ENCODE results near the gene ISL2.

Gene ISL2

DNA sequence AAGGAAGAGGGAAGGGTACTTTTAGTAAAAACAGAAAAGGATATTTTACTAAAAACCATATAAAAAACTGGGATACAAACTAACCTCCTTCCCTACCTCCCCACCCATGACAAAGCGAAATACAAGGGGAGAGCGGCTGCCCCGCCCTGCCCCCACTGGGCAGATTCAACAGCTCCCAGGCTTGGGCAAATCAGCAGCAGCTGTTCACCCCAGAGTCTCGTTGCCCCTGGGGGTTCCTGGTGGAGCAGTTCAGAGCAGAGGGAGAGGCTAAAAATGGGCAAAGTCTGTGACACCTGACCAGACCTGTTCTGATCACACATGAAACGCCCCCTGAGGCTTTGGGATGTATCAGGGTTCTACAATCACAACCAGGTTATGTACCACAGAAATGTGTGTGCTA, 22.8 kb upstream of the ISL2 start:
- H3K4me3 ChIP-seq (ENCODE audit: insufficient read length, low read depth): no peak overlapping the region
- no peaks in the 10 kb centered on the region for H3K9me3 ChIP-seq (ENCODE audit: insufficient read depth, low read length)
- no peaks in the 10 kb centered on the region for H3K36me3 ChIP-seq (ENCODE audit: insufficient read depth, insufficient read length, low read length)
- no peak overlapping the region for H3K9ac ChIP-seq (ENCODE audit: insufficient read length, low read depth)
- no peak for DNase-seq (ENCODE audit: low read depth, low spot score)
- H3K4me1 ChIP-seq (ENCODE audit: insufficient read depth, insufficient read length): peaks cover 9% of the 10 kb centered on the region
- no peaks in the 10 kb centered on the region for H3K27me3 ChIP-seq (ENCODE audit: insufficient read depth, insufficient read length)
- TF ChIP-seq SUZ12 (IDR thresholded peaks at IDR 0.05; ENCODE audit: extremely low read depth, insufficient read depth, insufficient read length): no peak
- no peak for TF ChIP-seq YY1 (IDR thresholded peaks at IDR 0.05; ENCODE audit: insufficient read depth, insufficient read length)
- no peak for TF ChIP-seq ZNF274 (IDR thresholded peaks at IDR 0.05; ENCODE audit: low read depth, low read length)

DNA sequence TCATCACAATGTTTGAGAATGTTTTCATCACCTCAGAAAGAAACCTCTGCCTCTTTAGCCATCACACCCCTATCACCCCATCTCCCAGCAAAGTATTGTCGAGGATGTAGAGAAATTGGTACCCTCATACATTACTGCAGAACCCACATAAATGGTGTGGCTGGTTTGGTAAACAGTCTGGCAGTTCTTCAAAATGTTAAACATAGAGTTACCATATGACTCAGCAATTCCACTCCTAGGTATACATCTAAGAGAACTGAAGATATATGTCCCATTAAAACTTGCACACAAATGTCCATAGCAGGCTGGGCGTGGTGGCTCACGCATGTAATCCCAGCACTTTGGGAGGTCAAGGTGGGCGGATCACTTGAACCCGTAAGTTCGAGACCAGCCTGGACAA, 16.6 kb upstream of the ISL2 start:
- H3K36me3 ChIP-seq (ENCODE audit: insufficient read depth, insufficient read length, low read length): no peaks in the 10 kb centered on the region
- no peak overlapping the region for H3K9ac ChIP-seq (ENCODE audit: insufficient read length, low read depth)
- TF ChIP-seq SUZ12 (IDR thresholded peaks at IDR 0.05; ENCODE audit: extremely low read depth, insufficient read depth, insufficient read length) (no peak), YY1 (IDR thresholded peaks at IDR 0.05; ENCODE audit: insufficient read depth, insufficient read length) (no peak), ZNF274 (IDR thresholded peaks at IDR 0.05; ENCODE audit: low read depth, low read length) (no peak)
- H3K27me3 ChIP-seq (ENCODE audit: insufficient read depth, insufficient read length): no peaks in the 10 kb centered on the region
- DNase-seq (ENCODE audit: low read depth, low spot score): no peak
- peaks cover 4% of the 10 kb centered on the region for H3K4me1 ChIP-seq (ENCODE audit: insufficient read depth, insufficient read length)
- no peaks in the 10 kb centered on the region for H3K9me3 ChIP-seq (ENCODE audit: insufficient read depth, low read length)
- H3K4me3 ChIP-seq (ENCODE audit: insufficient read length, low read depth): no peak overlapping the region

DNA sequence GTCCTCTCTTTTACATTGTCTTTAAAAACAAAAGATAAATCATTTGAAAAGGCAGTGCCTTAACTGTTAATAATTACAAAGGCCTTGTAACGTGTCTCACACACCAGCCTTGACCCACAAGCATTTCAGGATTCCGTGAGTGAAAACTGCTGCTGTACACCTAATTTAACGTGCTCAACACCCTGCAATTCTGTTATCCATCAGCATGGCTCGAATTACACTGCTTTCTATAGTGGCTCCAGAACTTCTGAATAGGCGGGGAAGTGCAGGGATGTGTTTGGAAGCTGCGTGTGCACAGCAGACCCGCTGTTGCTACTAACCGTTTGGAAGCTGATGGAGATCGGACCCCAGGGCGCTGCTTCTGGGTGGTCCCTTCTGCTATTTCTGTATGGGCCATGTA, 15.4 kb upstream of the ISL2 start:
- Histone ChIP-seq H3K4me3 (ENCODE audit: insufficient read length, low read depth) (no peak overlapping the region), H3K27me3 (ENCODE audit: insufficient read depth, insufficient read length) (no peaks in the 10 kb centered on the region), H3K4me1 (ENCODE audit: insufficient read depth, insufficient read length) (peaks cover 4% of the 10 kb centered on the region), H3K36me3 (ENCODE audit: insufficient read depth, insufficient read length, low read length) (no peaks in the 10 kb centered on the region), H3K9me3 (ENCODE audit: insufficient read depth, low read length) (no peaks in the 10 kb centered on the region), H3K9ac (ENCODE audit: insufficient read length, low read depth) (no peak overlapping the region)
- DNase-seq (ENCODE audit: low read depth, low spot score): no peak
- no peak for TF ChIP-seq SUZ12 (IDR thresholded peaks at IDR 0.05; ENCODE audit: extremely low read depth, insufficient read depth, insufficient read length)

DNA sequence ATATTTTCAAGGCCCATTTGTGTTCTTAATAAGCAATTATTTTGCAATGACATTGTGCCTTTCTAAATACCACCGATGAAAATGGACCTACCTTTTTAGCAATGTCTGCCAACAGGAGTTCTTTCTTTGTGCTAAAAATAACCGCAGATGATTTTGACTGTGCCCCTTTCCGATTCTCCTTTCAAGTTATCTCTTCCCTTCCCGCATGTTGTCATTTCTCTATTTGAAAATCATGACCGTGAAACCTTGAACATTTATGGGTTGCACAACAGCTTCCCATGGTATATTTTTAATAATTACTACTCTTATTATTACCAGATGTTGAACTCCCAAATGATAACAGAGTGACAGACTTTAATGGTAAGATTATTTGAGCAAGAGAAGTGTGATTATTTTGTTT, 15.0 kb upstream of the ISL2 start:
- H3K4me3 ChIP-seq (ENCODE audit: insufficient read length, low read depth): no peak overlapping the region
- H3K9ac ChIP-seq (ENCODE audit: insufficient read length, low read depth): no peak overlapping the region
- no peaks in the 10 kb centered on the region for H3K27me3 ChIP-seq (ENCODE audit: insufficient read depth, insufficient read length)
- peaks cover 4% of the 10 kb centered on the region for H3K4me1 ChIP-seq (ENCODE audit: insufficient read depth, insufficient read length)
- H3K36me3 ChIP-seq (ENCODE audit: insufficient read depth, insufficient read length, low read length): no peaks in the 10 kb centered on the region
- H3K9me3 ChIP-seq (ENCODE audit: insufficient read depth, low read length): no peaks in the 10 kb centered on the region
- no peak for DNase-seq (ENCODE audit: low read depth, low spot score)
- no peak for TF ChIP-seq ZNF274 (IDR thresholded peaks at IDR 0.05; ENCODE audit: low read depth, low read length)
- no peak for TF ChIP-seq SUZ12 (IDR thresholded peaks at IDR 0.05; ENCODE audit: extremely low read depth, insufficient read depth, insufficient read length)
- TF ChIP-seq YY1 (IDR thresholded peaks at IDR 0.05; ENCODE audit: insufficient read depth, insufficient read length): no peak

DNA sequence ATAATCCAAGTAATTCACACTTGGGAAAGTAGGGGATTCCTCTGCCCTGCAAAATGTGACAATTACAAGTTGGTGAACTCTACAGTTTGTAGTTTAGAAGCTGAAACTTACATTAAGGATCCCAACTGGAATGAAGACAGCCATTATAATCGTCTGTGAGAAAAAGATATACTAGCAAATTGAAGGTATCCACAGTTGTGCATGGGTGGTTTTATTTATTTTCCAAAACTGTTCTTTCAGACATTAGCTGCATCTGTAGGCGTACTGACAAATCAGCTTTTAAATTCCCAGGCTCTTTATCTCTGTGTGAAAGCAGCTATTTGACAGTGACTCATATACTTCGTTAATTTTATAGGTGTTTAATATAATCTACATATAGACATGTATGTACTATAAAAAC, 12.5 kb upstream of the ISL2 start:
- no peaks in the 10 kb centered on the region for H3K9me3 ChIP-seq (ENCODE audit: insufficient read depth, low read length)
- peaks cover 4% of the 10 kb centered on the region for H3K4me1 ChIP-seq (ENCODE audit: insufficient read depth, insufficient read length)
- H3K9ac ChIP-seq (ENCODE audit: insufficient read length, low read depth): no peak overlapping the region
- H3K36me3 ChIP-seq (ENCODE audit: insufficient read depth, insufficient read length, low read length): no peaks in the 10 kb centered on the region
- TF ChIP-seq ZNF274 (IDR thresholded peaks at IDR 0.05; ENCODE audit: low read depth, low read length): no peak
- no peak for TF ChIP-seq SUZ12 (IDR thresholded peaks at IDR 0.05; ENCODE audit: extremely low read depth, insufficient read depth, insufficient read length)
- TF ChIP-seq YY1 (IDR thresholded peaks at IDR 0.05; ENCODE audit: insufficient read depth, insufficient read length): no peak
- no peak for DNase-seq (ENCODE audit: low read depth, low spot score)
- peaks cover 5% of the 10 kb centered on the region for H3K27me3 ChIP-seq (ENCODE audit: insufficient read depth, insufficient read length)
- no peak overlapping the region for H3K4me3 ChIP-seq (ENCODE audit: insufficient read length, low read depth)

DNA sequence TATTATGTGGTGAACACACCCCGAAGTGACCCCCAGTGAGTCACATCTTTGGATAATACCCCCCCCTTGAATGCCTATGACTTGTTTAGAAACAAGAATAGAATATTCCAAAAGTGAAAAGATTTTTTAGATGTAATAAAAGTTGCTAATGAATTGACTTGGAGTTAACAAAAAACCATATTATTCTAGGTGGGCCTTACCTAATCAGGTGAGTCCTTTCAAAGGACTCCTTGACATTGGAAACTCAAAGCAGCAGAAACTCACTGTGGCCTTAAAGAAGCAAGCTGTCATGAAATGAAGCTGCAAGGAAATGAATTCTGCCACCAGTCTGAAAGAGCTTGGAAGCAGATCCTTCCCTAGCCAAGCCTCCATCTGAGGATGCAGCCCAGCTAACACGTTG, 10.9 kb upstream of the ISL2 start:
- peaks cover 8% of the 10 kb centered on the region for H3K27me3 ChIP-seq (ENCODE audit: insufficient read depth, insufficient read length)

DNA sequence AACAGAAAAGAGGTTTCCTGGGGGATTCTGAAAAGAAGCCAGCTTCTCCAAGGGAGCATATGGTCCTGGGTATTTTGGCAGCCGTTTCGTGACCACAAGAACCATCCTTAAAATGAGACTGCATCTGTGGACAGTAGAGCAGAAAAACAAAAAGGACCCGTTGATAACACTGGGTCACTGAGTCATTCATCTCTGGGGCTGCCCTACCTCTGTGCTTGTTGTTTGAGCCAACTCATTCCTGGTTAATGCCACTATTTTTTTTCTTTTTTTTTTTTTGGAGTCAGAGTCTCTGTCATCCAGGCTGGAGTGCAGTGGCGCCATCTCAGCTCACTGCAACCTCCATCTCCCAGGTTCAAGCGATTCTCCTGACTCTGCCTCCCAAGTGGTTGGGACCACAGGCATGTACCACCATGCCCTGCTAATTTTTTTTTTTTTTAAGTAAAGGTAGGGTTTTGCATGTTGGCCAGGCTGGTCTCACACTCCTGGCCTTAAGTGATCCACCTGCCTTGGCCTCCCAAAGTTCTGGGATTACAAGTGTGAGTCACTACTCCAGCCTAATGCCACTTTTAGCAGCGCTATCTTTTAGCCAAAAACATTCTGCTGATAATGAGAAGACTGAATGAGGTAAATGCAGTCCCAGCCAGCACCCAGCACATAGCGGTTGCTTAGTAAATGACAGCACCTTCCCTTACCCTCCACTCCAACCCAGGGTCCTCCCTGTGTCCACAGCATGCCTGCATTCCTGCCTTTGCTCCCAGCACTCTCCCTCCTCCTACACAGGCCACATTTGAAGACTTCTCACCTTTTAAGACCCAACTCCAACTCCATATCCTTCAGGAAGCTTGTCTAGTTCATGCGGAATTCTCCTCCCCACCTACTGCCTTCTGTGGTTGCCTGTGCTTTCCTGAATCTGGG, 9.1 kb upstream of the ISL2 start:
- Histone ChIP-seq H3K4me3 (ENCODE audit: insufficient read length, low read depth) (no peak overlapping the region), H3K4me1 (ENCODE audit: insufficient read depth, insufficient read length) (peaks cover 3% of the 10 kb centered on the region), H3K36me3 (ENCODE audit: insufficient read depth, insufficient read length, low read length) (no peaks in the 10 kb centered on the region), H3K9me3 (ENCODE audit: insufficient read depth, low read length) (no peaks in the 10 kb centered on the region), H3K27me3 (ENCODE audit: insufficient read depth, insufficient read length) (peaks cover 11% of the 10 kb centered on the region), H3K9ac (ENCODE audit: insufficient read length, low read depth) (no peak overlapping the region)
- no peak for TF ChIP-seq ZNF274 (IDR thresholded peaks at IDR 0.05; ENCODE audit: low read depth, low read length)
- no peak for TF ChIP-seq SUZ12 (IDR thresholded peaks at IDR 0.05; ENCODE audit: extremely low read depth, insufficient read depth, insufficient read length)
- no peak for TF ChIP-seq YY1 (IDR thresholded peaks at IDR 0.05; ENCODE audit: insufficient read depth, insufficient read length)
- DNase-seq (ENCODE audit: low read depth, low spot score): no peak

More for the DNA sequence above, 10.9 kb upstream of the ISL2 start:
- Histone ChIP-seq H3K36me3 (ENCODE audit: insufficient read depth, insufficient read length, low read length) (no peaks in the 10 kb centered on the region), H3K9me3 (ENCODE audit: insufficient read depth, low read length) (no peaks in the 10 kb centered on the region), H3K9ac (ENCODE audit: insufficient read length, low read depth) (no peak overlapping the region), H3K4me1 (ENCODE audit: insufficient read depth, insufficient read length) (peaks cover 6% of the 10 kb centered on the region), H3K4me3 (ENCODE audit: insufficient read length, low read depth) (no peak overlapping the region)
- no peak for DNase-seq (ENCODE audit: low read depth, low spot score)
- TF ChIP-seq YY1 (IDR thresholded peaks at IDR 0.05; ENCODE audit: insufficient read depth, insufficient read length) (no peak), SUZ12 (IDR thresholded peaks at IDR 0.05; ENCODE audit: extremely low read depth, insufficient read depth, insufficient read length) (no peak)
